Gastroesophageal sphincter (tissue), 4 donors: Measurements from ENCODE around the gene ERCC8. TPM values are rescaled to one million over a fixed set of nuclear protein-coding genes. Genes with fewer than 3 reads are reported as not detected.

ENCODE experiments used
- ATAC-seq: fragments of 150-250 bp; one replicate; pipeline ENCODE4 v1.9.1; 2016; ENCODE audit warnings: mild to moderate bottlenecking, moderate library complexity
- H3K27ac ChIP-seq, 4 donors: fragments of 200-600 bp; sonication (generic) in 3 of 4; 1 replicate in 3 of 4; 2 replicates in 1 of 4; pipeline ENCODE4 v1.5.1; 2016 to 2019
- H3K27me3 ChIP-seq: fragments of 200-600 bp; sonication (generic); one replicate; pipeline ENCODE4 v1.5.1; 2019
- H3K36me3 ChIP-seq, 2 donors: fragments of 200-600 bp; sonication (generic); one replicate each; pipeline ENCODE4 v1.5.1; 2019; ENCODE audit warnings: control low read depth in 1 of 2
- H3K4me1 ChIP-seq, 3 donors: fragments of 200-600 bp; sonication (generic); 1 replicate in 2 of 3; 2 replicates in 1 of 3; pipeline ENCODE4 v1.5.1; 2016 to 2019; ENCODE audit warnings: control low read depth in 2 of 3
- H3K4me3 ChIP-seq, 2 donors: fragments of 200-600 bp; sonication (generic); one replicate each; pipeline ENCODE4 v1.5.1; 2019; ENCODE audit warnings: mild to moderate bottlenecking in 1 of 2, moderate library complexity in 1 of 2
- H3K9me3 ChIP-seq, 3 donors: fragments of 200-600 bp; sonication (generic); one replicate each; pipeline ENCODE4 v1.5.1; 2017 to 2019; ENCODE audit warnings: control low read depth in 2 of 3
- CTCF ChIP-seq, 4 experiments: fragments of 200-600 bp in 2 of 4; fragments of 450-650 bp in 2 of 4; sonication (generic) in 1 of 4; IDR thresholded peaks; one replicate each; pipeline ENCODE4 v1.5.1; 2017 to 2019; ENCODE audit warnings: antibody characterized with exemption in 4 of 4, mild to moderate bottlenecking in 2 of 4, moderate library complexity in 2 of 4
- EP300 ChIP-seq: sonication (generic); formaldehyde crosslinking; IDR thresholded peaks from one replicate; pipeline ENCODE4 v1.6.1; 2017; ENCODE audit warnings: antibody characterized with exemption, mild to moderate bottlenecking
- POLR2A ChIP-seq, 2 donors: fragments of 450-650 bp; IDR thresholded peaks; one replicate each; pipeline ENCODE4 v1.6.1; 2017; ENCODE audit warnings: antibody characterized with exemption in 2 of 2, mild to moderate bottlenecking in 2 of 2, moderate library complexity in 1 of 2
- POLR2AphosphoS5 ChIP-seq: sonication (generic); formaldehyde crosslinking; IDR thresholded peaks from one replicate; pipeline ENCODE4 v1.6.1; 2017; ENCODE audit warnings: antibody characterized with exemption
- WGBS, 2 donors: methylation state at CpG; one replicate each; pipeline ENCODE4 v1.1.5; 2018; ENCODE audit warnings: low coverage in 1 of 2; 5-methylcytosine and 5-hydroxymethylcytosine counted together
- total RNA-seq, 4 donors: library from RNA; depleted of rRNA; stranded (reverse); fragments of >200 nt; gene quantifications; one replicate each; pipeline ENCODE4 v1.1.0, GENCODE V29; 2016

The ERCC8 gene
- total RNA-seq, 4 donors from 2014 or later, result 10.1 to 19.5 (median 11.9) TPM

GRCh38 chr5:60958088-60958487, 13.2 kb upstream of the ERCC8 start:
- ATAC-seq, result no peak
- H3K4me1 ChIP-seq, result no peaks in the 10 kb centered on the region
- H3K27ac ChIP-seq, result no peak overlapping the region
- H3K27me3 ChIP-seq, result no peaks in the 10 kb centered on the region
- no peak for TF ChIP-seq POLR2AphosphoS5
- no peak for TF ChIP-seq CTCF (IDR thresholded peaks at IDR 0.05)
- TF ChIP-seq POLR2A (IDR thresholded peaks at IDR 0.05), result no peak
- TF ChIP-seq EP300, result no peak
- no peak overlapping the region for H3K4me3 ChIP-seq
- H3K36me3 ChIP-seq, result no peaks in the 10 kb centered on the region
- peaks cover 0 to 6% (median 0%) of the 10 kb centered on the region in 3 donors for H3K9me3 ChIP-seq

- no peak overlapping the region for H3K27ac ChIP-seq
- peaks cover 0 to 6% (median 0%) of the 10 kb centered on the region in 3 donors for H3K9me3 ChIP-seq
- no peak overlapping the region for H3K4me3 ChIP-seq
- TF ChIP-seq CTCF (IDR thresholded peaks at IDR 0.05) (no peak), POLR2AphosphoS5 (no peak), POLR2A (IDR thresholded peaks at IDR 0.05) (no peak), EP300 (no peak)
- no peaks in the 10 kb centered on the region for H3K4me1 ChIP-seq
- 93 to 97% methylated on average over 3 of the region's 3 CpGs for WGBS, 2 donors
- no peak for ATAC-seq
- H3K27me3 ChIP-seq, result no peaks in the 10 kb centered on the region
- no peaks in the 10 kb centered on the region for H3K36me3 ChIP-seq
Observed at GRCh38 chr5:60955239-60955638, 10.4 kb upstream of the ERCC8 start.

GRCh38 chr5:60948738-60949137, 3.9 kb upstream of the ERCC8 start:
- H3K36me3 ChIP-seq, result no peaks in the 10 kb centered on the region
- ATAC-seq, result no peak
- H3K4me3 ChIP-seq, result no peak overlapping the region
- peaks cover 0 to 26% (median 13%) of the 10 kb centered on the region in 3 donors for H3K4me1 ChIP-seq
- no peaks in the 10 kb centered on the region for H3K27me3 ChIP-seq
- WGBS, 2 donors, result 88 to 93% methylated on average over 1 of the region's 1 CpG
- TF ChIP-seq POLR2A (IDR thresholded peaks at IDR 0.05) (no peak), CTCF (IDR thresholded peaks at IDR 0.05) (no peak), POLR2AphosphoS5 (no peak), EP300 (no peak)
- H3K27ac ChIP-seq, result no peak overlapping the region
- H3K9me3 ChIP-seq, result no peaks in the 10 kb centered on the region

GRCh38 chr5:60945813-60946187, 930 bp upstream of the ERCC8 start:
- no peak for TF ChIP-seq EP300
- TF ChIP-seq POLR2AphosphoS5, result no peak
- TF ChIP-seq POLR2A (IDR thresholded peaks at IDR 0.05), result no peak
- TF ChIP-seq CTCF (IDR thresholded peaks at IDR 0.05), result no peak
- WGBS, 2 donors, result 0 to 4% methylated on average over 10 to 13 of the region's 18 CpGs
- peak; percentile 14 for ATAC-seq
- Histone ChIP-seq H3K27me3 (no peaks in the 10 kb centered on the region), H3K27ac (peak overlapping the region; percentile 27 to 89 (median 87)), H3K36me3 (peaks cover 0 to 1% of the 10 kb centered on the region in 2 donors), H3K4me3 (peak overlapping the region; percentile 79 to 85), H3K9me3 (no peaks in the 10 kb centered on the region), H3K4me1 (peaks cover 0 to 28% (median 13%) of the 10 kb centered on the region in 3 donors)

GRCh38 chr5:60943624-60944023, 1.2 kb downstream of the ERCC8 start:
- 56 to 66% methylated on average over 2 to 3 of the region's 3 CpGs for WGBS, 2 donors
- peaks cover 0 to 3% of the 10 kb centered on the region in 2 donors for H3K36me3 ChIP-seq
- no peak overlapping the region for H3K27ac ChIP-seq
- no peaks in the 10 kb centered on the region for H3K27me3 ChIP-seq
- no peak for ATAC-seq
- no peak for TF ChIP-seq CTCF (IDR thresholded peaks at IDR 0.05)
- no peak for TF ChIP-seq EP300
- no peak for TF ChIP-seq POLR2A (IDR thresholded peaks at IDR 0.05)
- TF ChIP-seq POLR2AphosphoS5, result no peak
- no peak overlapping the region for H3K4me3 ChIP-seq
- peaks cover 0 to 28% (median 13%) of the 10 kb centered on the region in 3 donors for H3K4me1 ChIP-seq
- no peaks in the 10 kb centered on the region for H3K9me3 ChIP-seq
